HCT116 (cell line): ENCODE data around the gene ZFYVE16.

Source experiments
- CEBPB ChIP-seq: IDR thresholded peaks from 2 replicates; pipeline ENCODE4 v1.6.1; 2012; ENCODE audit warnings: low read depth
- TF ChIP-seq, protein P1 (sequence below), 3 experiments: fragments of 200-600 bp in 1 of 3; sonication (generic) in 1 of 3; IDR thresholded peaks in 2 of 3; conservative IDR thresholded peaks in 1 of 3; 2 replicates each; pipeline ENCODE4 v1.5.1; 2012 to 2017; ENCODE audit warnings: low read depth in 2 of 3, low read length in 2 of 3, antibody characterized with exemption in 1 of 3, borderline replicate concordance in 1 of 3, control low read depth in 1 of 3, mild to moderate bottlenecking in 1 of 3, mixed read lengths in 1 of 3, mixed run types in 1 of 3, moderate library complexity in 1 of 3; ENCODE audit not compliant: insufficient read depth in 1 of 3

DNA sequence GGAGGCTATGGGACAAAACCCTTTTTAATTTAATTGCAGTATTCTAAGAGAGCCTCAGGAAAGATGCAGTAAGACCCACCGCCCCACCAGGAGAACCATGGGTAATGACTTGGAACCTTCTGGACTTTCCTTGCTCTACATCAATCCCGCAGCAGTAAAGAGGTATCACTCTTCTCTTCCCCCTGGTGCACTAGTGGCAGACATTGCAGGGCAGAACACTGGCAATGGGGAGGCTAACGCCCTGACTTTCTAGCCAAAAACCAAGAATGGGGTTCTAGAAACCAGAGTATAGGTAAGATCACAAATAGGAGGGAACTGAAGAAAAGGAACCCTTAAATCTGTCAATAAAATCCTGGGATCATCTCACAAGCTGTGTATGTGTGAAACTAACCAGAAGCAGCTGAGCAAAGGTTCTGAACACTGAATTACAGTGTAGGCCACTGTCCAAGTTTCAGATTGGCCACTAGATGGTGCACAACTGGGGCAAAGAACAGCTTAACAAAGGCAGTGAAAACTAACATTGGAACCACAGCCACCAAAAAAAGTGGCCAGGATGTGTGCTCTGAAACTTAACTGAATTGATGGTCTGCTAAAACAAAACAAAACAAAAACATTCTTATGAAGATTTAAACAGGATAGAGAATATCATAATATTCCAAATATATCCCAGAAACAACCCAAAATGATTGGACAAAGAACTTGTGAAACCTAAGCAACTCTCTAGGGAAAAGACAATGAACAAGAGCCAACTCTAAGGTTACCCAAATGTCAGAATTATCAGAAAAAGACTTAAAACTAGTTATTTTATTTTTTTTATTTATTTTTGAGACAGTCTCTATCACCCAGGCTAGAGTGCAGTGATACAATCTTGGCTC lies 73.4 kb downstream of the ZFYVE16 start:
- TF ChIP-seq CEBPB, result no peak
- TF ChIP-seq, protein P1, sequence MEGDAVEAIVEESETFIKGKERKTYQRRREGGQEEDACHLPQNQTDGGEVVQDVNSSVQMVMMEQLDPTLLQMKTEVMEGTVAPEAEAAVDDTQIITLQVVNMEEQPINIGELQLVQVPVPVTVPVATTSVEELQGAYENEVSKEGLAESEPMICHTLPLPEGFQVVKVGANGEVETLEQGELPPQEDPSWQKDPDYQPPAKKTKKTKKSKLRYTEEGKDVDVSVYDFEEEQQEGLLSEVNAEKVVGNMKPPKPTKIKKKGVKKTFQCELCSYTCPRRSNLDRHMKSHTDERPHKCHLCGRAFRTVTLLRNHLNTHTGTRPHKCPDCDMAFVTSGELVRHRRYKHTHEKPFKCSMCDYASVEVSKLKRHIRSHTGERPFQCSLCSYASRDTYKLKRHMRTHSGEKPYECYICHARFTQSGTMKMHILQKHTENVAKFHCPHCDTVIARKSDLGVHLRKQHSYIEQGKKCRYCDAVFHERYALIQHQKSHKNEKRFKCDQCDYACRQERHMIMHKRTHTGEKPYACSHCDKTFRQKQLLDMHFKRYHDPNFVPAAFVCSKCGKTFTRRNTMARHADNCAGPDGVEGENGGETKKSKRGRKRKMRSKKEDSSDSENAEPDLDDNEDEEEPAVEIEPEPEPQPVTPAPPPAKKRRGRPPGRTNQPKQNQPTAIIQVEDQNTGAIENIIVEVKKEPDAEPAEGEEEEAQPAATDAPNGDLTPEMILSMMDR (IDR thresholded peaks at IDR 0.05 in 2 of 3, conservative IDR thresholded peaks at IDR 0.05 in 1 of 3; ENCODE audit: borderline replicate concordance in 1 of 3, insufficient read depth in 1 of 3, low read depth in 2 of 3, low read length in 2 of 3), result peak; percentile 63 to 92 (median 92)
